Measurements from ENCODE around the gene C12orf56. TPM values are rescaled to one million over a fixed set of nuclear protein-coding genes. Genes with fewer than 3 reads are reported as not detected.
"Not testable (repeated sequence)": the region's sequence is repeated elsewhere in the genome, so short reads cannot be mapped to it uniquely, and the experiment has no call there.

Gene C12orf56
- polyA plus RNA-seq, 2 of the 4 experiments (the other 2 are of a cell fraction), result 0.05 to 0.22 TPM

DNA sequence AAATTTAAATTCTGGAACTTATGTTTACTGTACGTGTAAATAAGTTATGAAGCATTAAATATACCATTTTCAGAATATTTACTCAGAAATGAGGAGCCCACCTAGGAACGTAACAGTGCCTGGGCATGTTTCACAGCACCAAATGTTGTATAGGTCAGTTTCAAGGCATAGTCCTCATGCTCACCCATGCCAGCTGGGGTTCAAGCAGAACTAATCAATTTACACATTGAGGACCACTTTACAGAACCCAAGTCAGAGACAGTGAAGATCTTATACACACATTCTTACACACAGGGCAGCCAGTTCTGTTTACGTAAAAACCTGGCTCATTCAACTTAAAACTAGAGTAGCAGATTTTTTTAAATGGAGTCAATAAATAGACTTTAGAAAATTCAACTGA lies 170.5 kb downstream of the C12orf56 start:
- peaks cover 21% of the 10 kb centered on the region for H3K4me1 ChIP-seq

DNA sequence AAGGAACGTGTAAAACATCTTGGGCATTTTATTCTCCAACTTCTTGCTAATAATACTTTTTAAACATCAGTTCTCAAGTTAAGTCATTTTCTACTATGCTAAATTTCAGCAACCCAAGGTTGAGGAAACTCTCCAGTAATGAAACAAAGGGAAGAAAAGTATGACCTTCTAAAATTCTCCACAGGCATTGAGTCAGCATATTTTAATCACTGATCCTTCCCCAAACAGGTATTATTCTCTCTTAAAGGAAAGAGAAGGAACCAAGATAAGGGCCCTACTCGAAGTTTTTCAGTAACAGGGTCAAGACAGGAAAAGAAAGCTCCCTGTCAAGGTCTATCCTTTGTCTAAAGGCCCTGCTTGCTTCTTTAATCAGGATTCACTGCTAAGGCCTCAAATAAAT lies 171.4 kb downstream of the C12orf56 start:
- TF ChIP-seq ESRRA (IDR thresholded peaks at IDR 0.05; ENCODE audit: borderline replicate concordance, low read length) (no peak), FOXS1 (CRISPR knock-in tag; IDR thresholded peaks at IDR 0.05) (no peak), TFCP2L1 (CRISPR knock-in tag; IDR thresholded peaks at IDR 0.05) (no peak), MAFK (IDR thresholded peaks at IDR 0.05; ENCODE audit: partially characterized antibody) (peak; percentile 76)
- 75% methylated on average over 2 of the region's 2 CpGs for WGBS (ENCODE audit: missing lambda C conversion rate)
- no peak overlapping the region for H3K4me3 ChIP-seq
- FAIRE-seq (no peak), DNase-seq (ENCODE audit: low read depth in 1 of 2, low spot score in 1 of 2) (no peak), ATAC-seq (no peak)
- ChIA-PET POLR2A (interaction anchor here (1.5 kb wide), 1 partner anchor 12 kb away, joined by 3 read pairs; no protein-coding TSS in a partner anchor), CTCF (interaction anchor here (0.6 to 1.5 kb wide), 3 partner anchors 13 to 376 kb away, joined by 4 to 5 read pairs (median 4); partner anchors contain the start of gene SRGAP1)
- H3K4me2 ChIP-seq, result peak overlapping the region; percentile 10; the same call in 1 of the 3 replicates
- peaks cover 21% of the 10 kb centered on the region for H3K4me1 ChIP-seq
- H3K27ac ChIP-seq, result no peak overlapping the region
- H3K9me3 ChIP-seq, result no peaks in the 10 kb centered on the region

More for the DNA sequence above, 170.5 kb downstream of the C12orf56 start:
- no peak for ATAC-seq
- 87% methylated on average over 3 of the region's 3 CpGs for WGBS (ENCODE audit: missing lambda C conversion rate)
- no peak overlapping the region for H3K27ac ChIP-seq
- no peak overlapping the region for H3K4me3 ChIP-seq
- no peak for DNase-seq (ENCODE audit: low read depth in 1 of 2, low spot score in 1 of 2)
- FAIRE-seq, result no peak
- no peaks in the 10 kb centered on the region for H3K9me3 ChIP-seq
- H3K4me2 ChIP-seq, result peak overlapping the region; percentile 85
- ChIA-PET CTCF (interaction anchor here (1.1 to 1.4 kb wide), 2 partner anchors 14 to 376 kb away, joined by 3 to 4 read pairs; no protein-coding TSS in a partner anchor), POLR2A (no interaction called here)
- TF ChIP-seq, protein P1, sequence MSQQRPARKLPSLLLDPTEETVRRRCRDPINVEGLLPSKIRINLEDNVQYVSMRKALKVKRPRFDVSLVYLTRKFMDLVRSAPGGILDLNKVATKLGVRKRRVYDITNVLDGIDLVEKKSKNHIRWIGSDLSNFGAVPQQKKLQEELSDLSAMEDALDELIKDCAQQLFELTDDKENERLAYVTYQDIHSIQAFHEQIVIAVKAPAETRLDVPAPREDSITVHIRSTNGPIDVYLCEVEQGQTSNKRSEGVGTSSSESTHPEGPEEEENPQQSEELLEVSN (IDR thresholded peaks at IDR 0.05; ENCODE audit: borderline replicate concordance, low read depth), result no peak

DNA sequence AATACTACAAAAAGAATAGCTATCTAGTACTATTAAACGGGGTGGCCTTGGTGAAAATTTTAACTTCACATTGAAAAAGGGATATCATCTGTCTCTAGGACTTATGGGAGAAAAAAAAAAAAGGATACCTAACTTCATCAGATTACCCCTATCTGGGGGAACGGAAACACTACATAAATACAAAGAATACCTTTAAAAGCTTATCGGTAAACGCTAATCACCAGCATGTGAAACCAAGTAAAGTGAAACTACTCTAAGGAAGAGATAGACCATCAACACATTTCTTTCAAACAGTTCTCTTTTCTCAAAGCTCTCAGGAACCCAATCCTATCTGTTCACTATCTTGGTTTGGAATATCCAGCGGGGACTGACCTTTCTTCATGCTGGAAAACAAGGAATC lies 172.0 kb downstream of the C12orf56 start:
- Histone ChIP-seq H3K9me3 (no peaks in the 10 kb centered on the region), H3K4me3 (no peak overlapping the region), H3K4me2 (no peak overlapping the region), H3K4me1 (peaks cover 21% of the 10 kb centered on the region), H3K27ac (no peak overlapping the region)
- ChIA-PET POLR2A (interaction anchor here (1.5 kb wide), 1 partner anchor 11 kb away, joined by 3 read pairs; no protein-coding TSS in a partner anchor), CTCF (interaction anchor here (0.6 to 1.5 kb wide), 5 partner anchors 13 to 375 kb away, joined by 3 to 5 read pairs (median 4); partner anchors contain the start of gene SRGAP1)
- 89% methylated on average over 5 of the region's 5 CpGs for WGBS (ENCODE audit: missing lambda C conversion rate)
- no peak for TF ChIP-seq CBX2 (IDR thresholded peaks at IDR 0.05; ENCODE audit: borderline replicate concordance, low read depth)
- TF ChIP-seq FOXS1 (CRISPR knock-in tag; IDR thresholded peaks at IDR 0.05), result no peak
- no peak for TF ChIP-seq RFX5 (IDR thresholded peaks at IDR 0.05)
- TF ChIP-seq HEYL (CRISPR knock-in tag; IDR thresholded peaks at IDR 0.05), result no peak
- no peak for TF ChIP-seq ZSCAN20 (CRISPR knock-in tag; IDR thresholded peaks at IDR 0.05)
- no peak for TF ChIP-seq HOXB5 (CRISPR knock-in tag; IDR thresholded peaks at IDR 0.05)
- no peak for TF ChIP-seq NPAS2 (CRISPR knock-in tag; IDR thresholded peaks at IDR 0.05; ENCODE audit: borderline replicate concordance)
- no peak for TF ChIP-seq NR3C1 (IDR thresholded peaks at IDR 0.05)
- TF ChIP-seq SREBF2 (IDR thresholded peaks at IDR 0.05), result no peak
- no peak for TF ChIP-seq EP300 (IDR thresholded peaks at IDR 0.05)
- no peak for TF ChIP-seq ZNF302 (CRISPR knock-in tag; IDR thresholded peaks at IDR 0.05)
- no peak for TF ChIP-seq KDM1A (IDR thresholded peaks at IDR 0.05; ENCODE audit: low read depth)
- DNase-seq (ENCODE audit: low read depth in 1 of 2, low spot score in 1 of 2) (no peak), ATAC-seq (no peak), FAIRE-seq (no peak)

DNA sequence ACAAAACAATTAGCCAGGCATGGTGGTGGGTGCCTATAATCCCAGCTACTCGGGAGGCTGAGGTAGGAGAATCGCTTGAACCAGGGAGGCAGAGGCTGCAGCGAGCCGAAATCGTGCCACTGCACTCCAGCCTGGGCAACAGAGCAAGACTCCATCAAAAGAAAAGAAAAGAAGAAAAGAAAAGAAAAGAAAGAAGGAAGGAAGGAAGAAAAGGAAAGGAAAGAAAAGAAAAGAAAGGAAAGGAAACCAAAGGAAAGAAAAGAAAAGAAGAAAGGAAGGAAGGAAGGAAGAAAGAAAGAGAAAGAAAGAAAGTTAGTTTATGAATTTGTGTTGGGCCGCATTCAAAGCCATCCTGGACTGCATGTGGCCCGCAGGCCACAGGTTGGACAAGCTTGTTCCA lies 172.9 kb downstream of the C12orf56 start:
- ATAC-seq; FAIRE-seq; H3K4me2 ChIP-seq; H3K4me3 ChIP-seq; H3K27ac ChIP-seq; DNase-seq (ENCODE audit: low read depth in 1 of 2, low spot score in 1 of 2); H3K9me3 ChIP-seq; POLR2A ChIA-PET: not testable (repeated sequence)
- CTCF ChIA-PET, result interaction anchor here (0.7 to 1.5 kb wide), 4 partner anchors 20 to 374 kb away, joined by 3 to 5 read pairs (median 4); no protein-coding TSS in a partner anchor
- 97% methylated on average over 7 of the region's 7 CpGs for WGBS (ENCODE audit: missing lambda C conversion rate)
- peaks cover 19% of the 10 kb centered on the region for H3K4me1 ChIP-seq

DNA sequence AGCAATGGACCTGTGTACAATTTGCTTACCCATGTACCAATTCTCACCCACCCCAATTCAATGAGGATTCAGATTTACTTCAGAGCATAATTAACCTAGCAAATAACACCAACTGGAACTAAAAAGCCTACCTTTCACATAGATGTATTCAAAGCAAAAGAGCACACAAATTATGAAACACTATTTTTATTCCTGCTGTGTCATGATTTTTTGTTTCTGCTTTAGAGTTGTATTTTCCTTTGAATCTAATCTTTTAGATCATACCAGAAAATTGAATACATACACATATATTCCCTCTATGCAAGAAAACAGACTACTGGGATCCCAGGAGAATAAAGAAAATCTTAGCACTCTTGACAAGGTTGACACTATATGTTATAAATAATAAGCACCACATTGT lies 174.3 kb downstream of the C12orf56 start:
- ATAC-seq, result no peak
- TF ChIP-seq SMC3 (IDR thresholded peaks at IDR 0.05), result no peak
- TF ChIP-seq CBX8 (IDR thresholded peaks at IDR 0.05), result no peak
- peak; percentile 72 for TF ChIP-seq MAFK (IDR thresholded peaks at IDR 0.05; ENCODE audit: partially characterized antibody)
- no peak overlapping the region for H3K27ac ChIP-seq
- no peaks in the 10 kb centered on the region for H3K9me3 ChIP-seq
- H3K4me2 ChIP-seq, result no peak overlapping the region
- H3K4me1 ChIP-seq, result peaks cover 18% of the 10 kb centered on the region
- no peak overlapping the region for H3K4me3 ChIP-seq
- no peak for FAIRE-seq
- no peak for DNase-seq (ENCODE audit: low read depth in 1 of 2, low spot score in 1 of 2)
- ChIA-PET CTCF (interaction anchor here (0.8 to 2.0 kb wide), 3 partner anchors 35 to 390 kb away, joined by 3 to 10 read pairs (median 3); partner anchors contain the start of gene SRGAP1), POLR2A (no interaction called here)

Small RNA genes lying within 50 kb of the gene (small RNA-seq; reads per million reads assigned to genes)
- 0 to 0.29 (median 0) reads per million in 6 experiments for gene RF01210
- gene RNU5A-7P, result 0 reads per million in 6 experiments

Other genes with a start within 250 kb of the C12orf56 start
- gene KICS2, start 168.5 kb downstream of the C12orf56 start, polyA plus RNA-seq (2011; rRNA removed), result 21.4 and 22.5 TPM in 2 replicates
- gene KICS2, start 168.5 kb downstream of the C12orf56 start, polyA plus RNA-seq (2017; fragmentation: RNase III; extraction: RNeasy Plus Mini Kit Qiagen cat#74134 plus additional on column Dnase treatment), result 9.1 to 9.6 TPM (median 9.4 TPM) in 3 replicates
- gene XPOT, start 13.6 kb upstream of the C12orf56 start, polyA plus RNA-seq (2011; rRNA removed), result 206 and 229 TPM in 2 replicates
- 63.0 to 65.9 TPM (median 65.5 TPM) in 3 replicates for gene XPOT, start 13.6 kb upstream of the C12orf56 start, polyA plus RNA-seq (2017; fragmentation: RNase III; extraction: RNeasy Plus Mini Kit Qiagen cat#74134 plus additional on column Dnase treatment)
- 34.6 and 52.5 TPM in 2 replicates for gene TBK1, start 61.4 kb upstream of the C12orf56 start, polyA plus RNA-seq (2011; rRNA removed)
- gene TBK1, start 61.4 kb upstream of the C12orf56 start, polyA plus RNA-seq (2017; fragmentation: RNase III; extraction: RNeasy Plus Mini Kit Qiagen cat#74134 plus additional on column Dnase treatment), result 28.0 to 29.3 TPM (median 28.7 TPM) in 3 replicates
- 35.4 and 40.1 TPM in 2 replicates for gene RASSF3, start 219.7 kb upstream of the C12orf56 start, polyA plus RNA-seq (2011; rRNA removed)
- gene RASSF3, start 219.7 kb upstream of the C12orf56 start, polyA plus RNA-seq (2017; fragmentation: RNase III; extraction: RNeasy Plus Mini Kit Qiagen cat#74134 plus additional on column Dnase treatment), result 19.6 to 20.5 TPM (median 19.7 TPM) in 3 replicates

Data from A549 (cell line).